Measurements from ENCODE around the gene WDR11.
"Not testable (repeated sequence)": the region's sequence is repeated elsewhere in the genome, so short reads cannot be mapped to it uniquely, and the experiment has no call there.

The WDR11 gene

DNA sequence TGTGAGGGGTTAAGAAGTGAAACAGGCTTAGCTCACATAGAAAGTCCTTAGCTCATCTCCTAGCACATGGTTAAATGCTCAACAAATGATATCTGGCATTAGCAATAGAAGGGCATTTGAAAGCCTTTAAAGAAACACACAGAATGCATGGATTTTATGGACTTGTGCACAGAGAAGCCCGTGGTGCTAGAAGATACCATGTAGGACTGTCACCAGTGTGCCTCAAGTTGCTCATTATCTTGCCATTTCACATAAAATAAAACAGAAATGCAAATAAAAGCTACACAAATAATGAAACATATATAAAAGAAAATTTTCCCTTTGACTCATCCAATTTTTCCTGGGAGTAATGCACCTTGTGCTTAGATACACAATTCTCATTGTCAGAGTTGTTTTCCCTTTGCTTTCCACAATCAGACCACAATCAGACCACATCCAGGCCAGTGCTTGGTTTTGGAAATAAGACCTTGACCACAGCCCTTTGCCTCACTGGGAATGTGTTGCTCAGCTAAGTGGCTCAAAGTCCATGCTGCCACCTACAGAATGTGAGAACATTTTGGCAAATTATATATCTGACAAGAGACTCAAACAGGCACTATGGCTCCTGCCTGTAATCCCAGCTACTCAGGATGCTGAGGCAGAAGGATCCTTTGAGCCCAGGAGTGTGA, 9.5 kb upstream of the WDR11 start:
- no peak for DNase-seq

DNA sequence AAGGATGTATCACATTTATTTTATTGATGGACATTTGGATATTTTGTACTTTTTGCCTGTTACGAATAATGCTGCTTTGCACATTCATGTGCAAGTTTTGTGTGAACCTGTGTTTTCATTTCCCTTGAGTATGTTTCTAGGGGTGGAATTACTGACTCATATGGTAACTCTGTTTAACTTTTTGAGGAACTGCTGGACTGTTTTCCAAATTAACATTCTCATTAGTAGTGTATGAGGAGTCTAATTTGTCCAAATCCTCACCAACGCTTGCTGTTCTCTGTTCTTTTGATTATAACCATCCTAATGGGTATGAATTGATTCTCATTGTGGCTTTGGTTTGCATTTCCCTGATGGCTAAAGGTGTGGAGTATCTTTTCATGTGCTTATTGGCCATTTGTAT, 3.2 kb downstream of the WDR11 start:
- no peak for DNase-seq

DNA sequence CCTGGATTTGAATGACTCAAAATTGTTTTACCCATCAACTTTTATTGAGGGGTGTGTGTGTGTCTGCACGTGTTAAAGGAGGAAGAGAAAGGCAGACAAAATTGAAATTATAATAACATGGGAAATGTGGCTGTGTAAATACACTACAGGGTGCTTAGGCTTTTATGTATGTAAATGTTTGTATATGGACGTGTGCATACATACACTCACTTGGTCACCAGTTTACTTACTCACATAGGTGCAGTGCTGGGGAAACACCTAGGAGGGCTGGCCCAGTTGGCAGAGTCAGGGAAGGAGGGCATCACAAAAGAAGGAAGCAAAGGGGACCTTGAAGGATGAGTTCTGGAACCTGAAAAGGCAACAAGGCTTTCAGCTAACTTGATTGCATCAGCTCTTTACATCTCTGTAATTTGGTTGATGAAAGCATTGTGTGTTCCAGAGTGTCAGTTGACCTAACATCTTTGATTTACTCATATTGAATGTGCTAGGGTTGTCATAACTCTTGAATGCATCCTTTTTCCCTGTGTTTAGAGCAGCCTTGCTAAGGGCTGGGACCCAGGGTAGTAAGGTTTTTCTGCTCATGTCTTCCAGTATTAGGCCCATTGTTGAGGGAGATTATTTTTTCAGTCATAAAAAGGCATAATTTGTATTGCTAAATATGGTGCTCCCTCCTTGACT, 10.2 kb downstream of the WDR11 start:
- DNase-seq = no peak

DNA sequence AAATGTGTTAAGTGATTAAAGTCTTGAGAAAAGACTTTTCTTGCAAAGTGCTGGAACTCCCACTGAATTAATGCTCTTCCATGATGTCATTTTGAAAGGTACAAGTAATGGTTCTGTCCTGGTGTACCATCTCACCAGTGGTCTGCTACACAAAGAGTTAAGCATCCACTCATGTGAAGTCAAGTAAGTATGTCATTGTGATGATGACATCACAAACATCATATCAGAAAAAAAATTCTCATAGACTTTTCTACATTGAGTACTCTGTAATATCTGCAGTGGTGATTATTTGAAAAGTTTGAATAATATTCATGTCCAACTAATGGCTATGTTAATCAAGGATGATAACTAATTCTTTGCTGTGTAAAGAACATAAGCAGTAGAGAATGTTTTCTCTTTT, 22.6 kb downstream of the WDR11 start:
- no peak for DNase-seq

DNA sequence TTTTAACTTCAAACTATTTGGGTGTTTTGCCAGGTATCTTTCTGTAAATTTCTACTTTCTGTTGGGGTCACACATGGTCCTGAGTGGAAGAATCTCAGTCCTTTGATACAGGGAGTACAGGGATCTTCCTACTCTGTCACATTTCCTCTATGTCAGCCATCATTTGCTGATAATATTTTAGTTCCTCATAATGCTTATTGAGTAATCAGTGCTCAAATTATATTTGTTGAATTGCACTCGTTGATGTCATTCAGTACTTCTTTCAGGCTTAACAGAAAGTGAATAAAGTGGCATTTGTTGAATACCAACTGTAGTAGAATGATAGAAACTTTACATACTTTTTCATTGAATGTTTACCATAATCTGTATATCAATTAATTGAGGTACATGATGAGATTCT, 31.9 kb downstream of the WDR11 start:
- no peak for DNase-seq

DNA sequence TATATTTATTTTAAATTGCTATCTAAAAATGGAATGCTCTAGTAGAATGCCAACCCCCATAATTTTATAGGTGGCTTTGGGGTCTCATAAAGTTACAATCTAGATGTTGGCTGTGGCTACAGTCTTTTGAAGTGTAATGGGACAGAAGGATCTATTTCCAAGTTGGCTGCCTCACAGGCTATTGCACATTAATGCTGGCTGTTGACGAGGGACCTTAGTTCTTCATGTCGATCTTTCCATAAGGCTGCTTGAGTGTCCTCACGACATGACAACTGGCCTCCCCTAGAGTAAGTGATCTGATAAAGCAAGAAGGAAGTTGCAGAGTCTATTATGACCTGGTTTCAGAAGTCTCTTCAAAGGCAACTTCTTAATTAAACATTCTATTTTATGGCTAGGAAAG, 36.3 kb downstream of the WDR11 start:
- DNase-seq = no peak

DNA sequence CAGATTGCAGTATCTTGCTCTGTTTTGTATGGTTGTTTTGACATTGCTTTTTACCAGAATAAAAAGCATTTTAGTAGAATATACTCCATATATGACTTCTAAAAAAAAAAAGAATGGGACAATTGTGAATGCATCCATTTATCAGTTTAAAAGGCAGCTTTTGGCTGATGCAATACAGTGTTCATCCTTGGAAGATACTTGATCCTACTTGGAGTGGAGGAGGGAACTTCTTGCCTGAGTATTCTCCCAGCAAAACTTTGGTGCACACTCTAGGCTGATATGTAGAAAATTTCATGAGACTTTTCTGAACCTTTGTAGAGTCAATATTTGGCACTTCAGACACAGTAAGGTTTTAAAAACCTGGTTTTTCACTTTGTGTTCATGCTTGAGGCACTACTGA, 40.2 kb downstream of the WDR11 start:
- DNase-seq = no peak

DNA sequence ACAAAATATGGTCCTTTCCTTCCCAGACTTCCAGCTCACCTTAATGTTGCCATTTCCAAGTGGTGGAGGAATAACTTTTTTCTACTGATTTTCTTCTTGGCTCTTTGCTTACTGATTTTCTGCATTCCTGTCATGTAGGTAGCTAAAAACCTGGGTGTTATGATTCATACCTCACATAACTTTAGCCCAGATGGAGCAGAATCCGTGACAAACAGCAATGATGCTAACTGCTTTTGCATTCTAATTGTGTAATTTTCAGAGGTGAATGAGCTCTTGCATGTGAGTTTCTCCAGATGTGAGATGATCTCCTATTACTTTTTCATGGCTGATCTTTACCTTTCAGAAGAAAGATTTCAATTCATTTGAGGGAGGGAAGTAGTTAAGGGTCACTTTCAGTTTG, 43.4 kb downstream of the WDR11 start:
- no peak for DNase-seq

DNA sequence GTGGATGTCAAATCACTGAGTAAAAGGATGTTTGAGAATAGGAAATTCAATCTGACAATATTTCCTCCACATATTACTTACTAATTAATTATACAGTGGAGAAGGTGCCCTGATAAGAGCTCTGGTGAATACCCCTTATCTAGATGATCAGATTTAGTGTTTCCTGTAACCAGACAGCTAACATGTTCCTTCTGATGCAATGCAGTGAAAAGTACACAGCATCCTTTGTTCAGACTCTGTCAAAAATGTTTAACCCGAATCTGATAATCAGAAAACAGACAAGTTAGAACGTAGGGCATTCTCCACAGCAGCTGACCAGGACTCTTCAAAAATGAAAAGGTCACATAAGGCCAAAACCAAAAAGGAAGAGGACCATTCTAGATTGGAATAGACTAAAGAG, 46.2 kb downstream of the WDR11 start:
- DNase-seq = no peak

DNA sequence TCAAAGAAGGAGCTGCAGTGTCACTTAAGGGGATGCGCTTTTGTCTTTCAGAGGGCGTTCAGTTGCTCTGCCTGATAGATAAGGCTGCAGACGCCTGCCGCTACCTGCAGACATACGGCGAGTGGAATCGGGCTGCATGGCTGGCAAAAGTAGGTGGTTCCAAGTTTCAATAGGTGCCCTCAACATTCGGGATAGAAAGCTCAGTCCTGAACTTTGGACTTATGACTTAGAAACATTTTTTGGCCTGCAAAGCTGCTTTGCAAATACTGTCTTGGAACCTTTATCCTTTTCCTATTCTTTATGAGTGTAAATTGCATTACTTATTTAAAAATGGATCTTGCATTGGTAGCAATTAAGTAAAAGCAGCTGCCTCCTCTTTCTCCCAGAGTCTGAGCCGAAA, 54.1 kb downstream of the WDR11 start:
- DNase-seq = no peak

DNA sequence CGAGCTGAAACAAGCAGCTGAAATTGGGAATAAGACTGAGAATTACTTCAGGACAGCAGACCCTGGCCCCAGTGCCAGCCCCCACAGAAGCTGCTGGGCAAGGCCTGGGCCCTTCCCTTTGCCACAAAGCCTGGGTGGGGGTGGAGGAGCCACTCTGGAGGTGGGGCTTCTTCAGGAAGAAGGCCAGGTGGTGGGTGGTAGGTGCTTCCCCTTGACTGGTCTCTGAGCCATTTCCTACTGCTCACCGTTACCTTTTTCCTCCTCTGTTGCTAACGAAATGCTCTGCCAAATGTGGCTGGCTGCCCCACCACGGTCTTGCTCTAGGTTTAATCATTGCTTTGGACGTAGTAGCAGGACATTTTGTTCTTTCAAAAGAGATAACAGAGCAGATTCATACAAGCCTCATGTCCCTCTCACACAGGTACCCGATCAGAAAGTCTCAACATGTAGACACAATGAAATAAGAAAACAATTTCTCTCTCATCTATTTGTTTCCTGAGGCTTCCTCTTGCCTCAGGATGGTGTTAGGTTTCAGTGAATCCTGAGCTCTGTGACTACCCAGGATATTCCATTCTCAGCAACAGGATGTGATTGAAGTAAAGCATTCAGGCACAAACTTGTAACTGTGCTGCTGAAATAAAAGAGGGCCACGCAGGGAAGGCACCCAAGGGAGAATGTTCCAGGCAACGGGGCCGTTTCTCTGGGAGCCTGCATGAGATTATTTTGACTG, 66.5 kb downstream of the WDR11 start:
- no peak for DNase-seq

DNA sequence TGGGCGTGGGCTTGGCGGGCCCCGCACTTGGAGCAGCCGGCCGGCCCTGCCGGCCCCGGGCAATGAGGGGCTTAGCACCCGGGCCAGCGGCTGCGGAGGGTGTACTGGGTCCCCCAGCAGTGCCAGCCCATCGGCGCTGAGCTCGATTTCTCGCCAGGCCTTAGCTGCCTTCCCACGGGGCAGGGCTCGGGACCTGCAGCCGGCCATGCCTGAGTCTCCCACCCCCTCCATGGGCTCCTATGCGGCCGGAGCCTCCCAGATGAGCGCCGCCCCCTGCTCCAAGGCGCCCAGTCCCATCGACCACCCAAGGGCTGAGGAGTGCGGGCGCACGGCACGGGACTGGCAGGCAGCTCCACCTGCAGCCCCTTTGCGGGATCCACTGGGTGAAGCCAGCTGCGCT, 72.7 kb downstream of the WDR11 start:
- not testable (repeated sequence) for DNase-seq

DNA sequence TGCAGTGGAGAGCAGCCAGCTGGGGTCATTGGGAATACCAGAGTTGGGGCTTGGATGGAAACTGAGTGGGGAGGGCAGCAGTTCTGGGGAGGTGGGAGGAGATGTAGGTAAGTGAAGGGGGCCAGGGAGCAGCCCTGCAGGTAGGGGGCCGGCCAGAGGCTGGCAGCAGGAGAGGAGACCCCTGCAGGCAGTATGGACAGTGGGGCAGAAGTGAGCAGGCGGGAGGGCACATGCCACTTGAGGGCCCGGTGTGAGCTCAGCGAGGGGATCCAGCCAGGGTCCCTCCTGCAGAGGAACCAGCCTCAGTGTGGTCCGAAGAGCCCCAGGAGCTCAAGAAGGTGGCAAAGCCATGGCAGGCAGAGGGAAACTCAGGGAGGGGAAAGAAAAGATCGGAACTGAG, 75.4 kb downstream of the WDR11 start:
- DNase-seq = no peak

DNA sequence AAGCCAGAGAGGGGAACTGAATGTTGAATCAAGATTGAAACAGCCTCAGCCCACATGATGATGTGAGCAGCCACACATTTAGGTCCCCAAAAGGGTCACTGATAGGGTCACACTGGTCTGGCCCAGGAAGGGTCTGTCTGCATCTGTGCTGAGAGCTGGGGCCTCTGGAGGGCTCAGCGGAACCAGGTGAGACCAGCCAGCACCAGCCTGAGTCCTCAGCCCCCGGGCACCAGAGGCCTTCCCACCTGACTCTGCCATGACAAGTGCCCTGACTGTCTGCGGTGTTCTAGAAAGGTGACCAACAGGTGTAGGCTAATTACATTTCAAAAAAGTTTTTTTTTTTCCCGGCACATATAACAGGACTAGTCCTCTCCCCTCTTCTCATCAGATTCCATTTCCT, 76.2 kb downstream of the WDR11 start:
- DNase-seq = no peak

DNA sequence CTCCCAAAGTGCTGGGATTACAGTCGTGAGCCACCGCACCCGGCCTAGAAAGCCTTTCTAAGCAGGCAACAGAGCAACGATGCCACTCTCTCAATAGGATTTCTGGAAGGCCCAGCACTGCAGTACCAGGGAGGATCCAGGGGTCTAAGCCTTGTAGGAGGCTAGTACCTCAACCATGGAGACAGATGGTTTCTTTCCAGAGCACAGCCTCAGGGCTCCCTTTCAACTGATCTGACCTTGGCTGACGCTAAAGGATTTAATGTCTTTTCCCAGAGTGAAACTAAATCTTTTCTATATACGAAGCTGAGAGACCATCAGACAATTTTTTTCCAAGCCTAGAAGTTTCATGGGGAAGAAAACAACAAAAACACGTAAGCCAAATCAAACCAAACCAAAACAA, 78.0 kb downstream of the WDR11 start:
- no peak for DNase-seq

DNA sequence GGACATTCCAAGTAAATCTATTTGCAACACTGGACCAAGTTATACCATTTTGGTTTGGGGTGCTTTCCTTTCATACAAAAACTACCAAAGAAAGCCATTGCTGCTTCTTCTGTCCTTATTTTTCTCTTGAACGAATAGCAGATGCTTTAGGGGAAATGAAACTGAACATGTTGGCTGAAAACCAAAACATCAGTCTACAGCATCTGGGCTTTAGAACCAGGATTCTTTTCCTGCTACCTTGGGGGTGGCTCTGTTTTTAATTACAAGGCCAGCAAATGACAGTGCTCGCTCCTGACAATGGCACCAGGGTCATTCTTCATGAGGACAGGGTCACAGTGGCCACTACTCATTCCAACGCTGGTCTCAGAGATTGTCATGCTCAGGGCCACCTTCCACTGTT, 80.3 kb downstream of the WDR11 start:
- no peak for DNase-seq

DNA sequence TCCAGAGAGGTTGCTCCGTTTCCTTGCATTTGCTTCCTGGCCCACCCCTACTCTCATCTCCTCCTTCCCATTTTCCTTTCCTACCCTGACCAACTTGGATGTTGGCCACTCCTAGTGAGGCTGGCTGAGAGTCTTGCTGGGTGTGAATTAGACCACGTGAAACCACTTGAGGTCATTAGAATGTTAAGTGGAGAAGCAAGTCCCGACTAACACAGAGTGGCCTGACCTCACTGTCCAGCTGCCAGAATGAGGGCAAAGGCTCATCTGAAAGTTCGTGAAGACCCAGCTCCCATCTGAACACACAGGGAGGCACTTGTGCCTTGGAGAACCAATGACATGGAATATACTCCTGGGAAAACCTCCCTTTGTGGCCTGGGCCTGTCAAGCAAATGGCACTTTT, 80.8 kb downstream of the WDR11 start:
- no peak for DNase-seq

DNA sequence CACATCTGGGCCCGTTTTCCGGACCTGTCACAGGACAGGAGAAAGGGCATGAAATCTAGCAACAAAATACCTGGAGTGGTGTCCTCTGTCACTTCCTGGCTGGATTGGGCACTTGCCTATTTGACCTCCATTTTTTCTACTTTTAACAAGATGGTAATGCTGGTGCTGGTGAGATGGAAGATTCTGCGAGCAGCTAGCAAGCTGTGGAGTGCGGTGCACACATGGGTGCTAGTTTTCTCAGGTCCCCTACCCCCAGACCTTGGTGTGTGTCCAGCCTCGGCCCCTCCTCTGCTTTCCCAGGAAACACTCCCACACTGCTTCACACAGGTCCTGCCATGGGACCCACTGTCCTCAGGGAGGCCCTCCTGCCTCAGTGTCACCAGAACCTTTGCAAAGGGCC, 87.7 kb downstream of the WDR11 start:
- no peak for DNase-seq

DNA sequence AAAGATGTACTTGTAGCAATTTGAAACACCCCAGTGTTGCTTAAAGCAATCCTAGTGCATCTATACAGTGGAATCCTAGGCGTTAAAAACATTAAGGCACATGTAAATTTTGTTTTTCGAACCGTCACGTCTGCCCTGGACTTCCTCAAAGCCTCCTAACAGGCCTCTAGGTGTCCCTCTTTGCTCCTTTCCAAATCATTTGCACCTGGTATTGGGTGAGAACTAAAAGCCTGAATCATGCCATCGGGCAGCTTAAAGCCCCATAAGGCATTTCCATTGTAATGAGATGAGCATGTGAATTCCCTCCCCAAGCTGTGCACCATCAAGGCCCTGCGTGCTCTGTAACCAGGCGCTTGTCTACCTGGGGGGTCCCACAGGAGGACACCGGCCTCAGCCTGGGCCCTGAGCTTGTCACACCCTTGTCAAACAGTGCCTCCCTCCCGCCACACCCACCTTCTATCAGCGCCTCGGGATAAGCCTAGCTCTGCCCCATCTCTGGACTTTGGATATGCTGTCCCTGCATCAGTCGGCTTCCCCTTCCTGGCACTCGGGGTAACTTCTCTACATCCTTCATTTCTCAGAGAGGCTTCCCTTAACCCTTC, 89.2 kb downstream of the WDR11 start:
- no peak for DNase-seq

DNA sequence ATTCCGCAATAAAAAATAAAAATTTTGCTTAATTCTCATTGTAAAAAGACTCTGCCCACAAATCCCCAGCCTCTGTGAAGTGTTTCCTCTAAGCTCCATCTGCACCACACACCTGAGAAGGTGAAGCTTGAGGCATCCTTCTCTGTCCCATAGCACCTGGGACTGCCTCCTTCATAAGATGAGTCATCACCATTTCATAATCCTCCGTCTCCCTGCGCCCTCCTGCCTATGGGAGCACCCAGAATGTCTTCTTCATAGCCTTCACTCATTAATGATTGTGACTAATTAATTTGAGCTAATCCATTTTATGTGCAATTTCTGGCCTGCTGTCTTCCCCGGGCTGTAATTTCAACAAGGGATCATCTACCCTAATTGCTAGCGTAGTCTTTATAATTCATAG, 90.3 kb downstream of the WDR11 start:
- DNase-seq = no peak

DNA sequence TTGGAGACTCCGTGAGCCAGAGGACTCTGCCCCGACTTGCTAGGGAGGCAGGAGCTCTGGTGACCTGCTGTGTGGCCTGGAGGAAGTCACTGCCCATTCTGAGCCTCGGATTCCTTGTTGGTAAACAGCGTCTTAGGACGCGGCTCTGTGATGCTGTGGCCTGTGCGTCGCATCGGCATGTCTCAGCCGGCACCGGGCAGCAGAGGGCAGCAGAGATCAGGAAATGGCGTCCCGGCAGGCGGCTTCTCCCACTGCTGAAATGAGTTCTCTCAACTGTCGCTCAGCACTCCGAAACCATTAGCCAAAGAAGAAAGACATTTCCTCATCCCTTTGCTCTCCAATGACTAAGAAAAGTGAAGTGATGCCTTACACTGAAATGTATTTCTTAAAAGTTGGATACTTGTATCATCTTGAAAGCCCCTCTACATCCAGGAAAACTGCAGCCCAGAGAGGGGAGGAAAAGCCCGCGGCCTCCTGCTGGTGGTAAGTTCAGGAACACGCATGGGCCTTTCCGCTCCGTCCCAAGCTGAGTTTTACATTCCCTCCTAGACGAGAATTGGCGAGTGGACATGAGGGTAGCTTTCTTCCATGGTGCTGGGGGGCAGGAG, 91.7 kb downstream of the WDR11 start:
- DNase-seq = peak in 13 of 14 donors; percentile 11 to 83 (median 59)

DNA sequence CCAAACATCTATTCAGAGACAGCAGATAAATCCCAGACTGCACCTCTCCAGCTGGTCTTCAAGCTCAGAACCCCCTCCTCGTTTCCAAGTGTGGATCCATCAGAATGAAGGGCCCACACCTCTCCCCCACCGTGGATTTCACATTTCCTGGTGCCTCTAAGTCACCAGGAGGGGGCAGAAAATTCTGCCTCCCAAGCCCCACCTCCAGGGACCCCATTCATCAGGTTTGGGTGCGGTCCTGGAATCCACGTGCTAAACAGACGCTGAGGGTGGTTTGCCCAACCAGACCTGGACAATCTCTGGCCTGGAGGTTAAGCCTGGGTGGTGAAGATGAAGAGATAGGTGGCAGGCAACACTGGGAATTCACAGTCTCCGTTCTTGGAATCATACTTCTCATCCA, 92.4 kb downstream of the WDR11 start:
- DNase-seq = no peak

DNA sequence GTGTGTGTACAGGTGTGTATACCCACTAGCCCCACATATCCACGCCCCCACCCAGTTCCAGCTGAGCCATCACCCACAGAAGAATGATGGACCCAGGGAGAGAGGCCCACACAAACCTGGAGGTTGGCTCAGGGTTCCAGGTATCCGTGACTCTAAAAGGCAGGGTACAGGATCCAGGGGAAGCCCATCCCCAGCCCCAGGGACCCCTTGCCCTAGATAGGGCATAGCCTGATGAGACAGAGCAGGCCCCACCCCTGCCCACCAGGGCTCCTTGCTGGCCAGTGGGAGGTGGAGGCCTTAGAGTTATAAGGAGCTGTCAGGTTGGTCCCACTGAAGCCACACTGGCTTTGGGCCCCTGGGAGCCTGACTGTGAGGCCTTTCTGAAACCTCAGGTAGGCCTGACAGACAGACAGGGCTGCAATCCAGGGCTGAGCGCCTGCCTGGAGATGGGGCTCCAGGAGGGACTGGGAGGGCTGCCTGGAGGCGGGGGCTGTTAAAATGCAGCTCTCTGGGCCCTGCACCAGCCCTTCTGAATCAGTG, 93.5 kb downstream of the WDR11 start:
- peak in 1 of 14 donors; percentile 3 for DNase-seq
